Cardiac fibroblast (primary cell): ENCODE measurements around the gene LLCFC1.

Source experiments
- DNase-seq, 2 donors: peaks; one replicate each; pipeline versions ENCODE4 v3.0.0 to v3.0.0-alpha.2; 2010; ENCODE audit warnings: low read depth in 2 of 2
- H3K4me3 ChIP-seq, 2 donors: replicated peaks in 1 of 2; 1 replicate in 1 of 2; 2 replicates in 1 of 2; pipeline ENCODE4 v1.5.1; 2011; ENCODE audit warnings: low read depth in 2 of 2, low read length in 2 of 2, mild to moderate bottlenecking in 2 of 2, moderate library complexity in 1 of 2
- CTCF ChIP-seq: IDR thresholded peaks from one replicate; pipeline ENCODE4 v1.5.1; 2011; ENCODE audit warnings: low read depth, mild to moderate bottlenecking, low read length, inconsistent platforms

Gene LLCFC1

GRCh38 chr7:142930126-142930730 lies 9.1 kb upstream of the LLCFC1 start:
- TF ChIP-seq CTCF = no peak
- DNase-seq = no peak
- H3K4me3 ChIP-seq = no peak overlapping the region

- no peak overlapping the region for H3K4me3 ChIP-seq
- TF ChIP-seq CTCF = no peak
- no peak for DNase-seq
Measured at GRCh38 chr7:142932386-142933091, 6.7 kb upstream of the LLCFC1 start.

GRCh38 chr7:142933092-142933475 lies 6.2 kb upstream of the LLCFC1 start:
- no peak for TF ChIP-seq CTCF
- DNase-seq = no peak
- no peak overlapping the region for H3K4me3 ChIP-seq

GRCh38 chr7:142933624-142934023 lies 5.7 kb upstream of the LLCFC1 start, which contains the start of gene TRPV5:
TRPV5 (minus strand) TSS chr7:142933746; CDS start chr7:142933459, 287 bp downstream.
- DNase-seq = no peak
- H3K4me3 ChIP-seq = no peak within 1 kb of the TSS
- TF ChIP-seq CTCF = no peak

GRCh38 chr7:142934056-142934455 lies 5.2 kb upstream of the LLCFC1 start:
- DNase-seq = no peak
- H3K4me3 ChIP-seq = no peak overlapping the region
- TF ChIP-seq CTCF = no peak

GRCh38 chr7:142935941-142936565 lies 3.2 kb upstream of the LLCFC1 start:
- no peak for TF ChIP-seq CTCF
- H3K4me3 ChIP-seq = no peak overlapping the region
- DNase-seq = no peak
